HUES48 (cell line): ENCODE data around the gene FOXC2.

ENCODE experiments used
- H3K27ac ChIP-seq: one replicate; pipeline ENCODE4 v1.7.0; 2013; ENCODE audit warnings: low read depth, low read length, inconsistent platforms
- H3K27me3 ChIP-seq: 2 replicates; pipeline ENCODE4 v1.6.1; 2013; ENCODE audit warnings: mild to moderate bottlenecking, low read length; ENCODE audit not compliant: control insufficient read depth, insufficient read depth
- H3K36me3 ChIP-seq: 2 replicates; pipeline ENCODE4 v1.6.1; 2013; ENCODE audit warnings: low read length; ENCODE audit not compliant: control insufficient read depth, insufficient read depth
- H3K4me1 ChIP-seq: 2 replicates; pipeline ENCODE4 v1.6.1; 2013; ENCODE audit warnings: mild to moderate bottlenecking, low read length; ENCODE audit not compliant: control insufficient read depth, insufficient read depth
- H3K4me3 ChIP-seq: 2 replicates; pipeline ENCODE4 v1.5.1; 2013; ENCODE audit warnings: mild to moderate bottlenecking, low read depth, low read length
- H3K9ac ChIP-seq: 2 replicates; pipeline ENCODE4 v1.6.1; 2013; ENCODE audit warnings: mild to moderate bottlenecking, low read depth, low read length, moderate library complexity
- H3K9me3 ChIP-seq: 2 replicates; pipeline ENCODE4 v1.6.1; 2013; ENCODE audit warnings: low read length; ENCODE audit not compliant: control insufficient read depth, insufficient read depth

FOXC2 gene

DNA sequence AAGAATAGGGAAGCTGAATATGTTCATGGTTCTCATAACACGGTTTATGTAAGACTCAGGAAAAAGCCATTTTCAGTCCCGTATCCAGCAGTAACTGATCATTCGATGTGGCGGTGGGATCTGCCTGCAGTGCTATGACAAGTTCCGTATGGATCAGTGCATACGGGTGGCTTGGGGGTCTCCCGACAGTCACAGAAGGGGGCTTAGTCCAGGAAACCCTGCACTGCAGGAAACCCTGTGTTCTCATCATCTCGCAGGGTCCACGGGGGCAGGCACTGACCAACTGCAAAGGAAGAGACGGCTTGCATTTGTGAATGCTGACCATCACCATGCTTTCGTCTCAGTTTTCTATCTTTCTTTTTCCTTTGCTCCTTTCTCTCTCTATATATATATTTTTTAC lies 19.3 kb upstream of the FOXC2 start:
- H3K9me3 ChIP-seq, result no peaks in the 10 kb centered on the region
- H3K4me1 ChIP-seq, result no peaks in the 10 kb centered on the region
- H3K27me3 ChIP-seq, result no peaks in the 10 kb centered on the region
- no peak overlapping the region for H3K27ac ChIP-seq
- no peak overlapping the region for H3K4me3 ChIP-seq
- H3K9ac ChIP-seq, result no peak overlapping the region
- H3K36me3 ChIP-seq, result peaks cover 9% of the 10 kb centered on the region

DNA sequence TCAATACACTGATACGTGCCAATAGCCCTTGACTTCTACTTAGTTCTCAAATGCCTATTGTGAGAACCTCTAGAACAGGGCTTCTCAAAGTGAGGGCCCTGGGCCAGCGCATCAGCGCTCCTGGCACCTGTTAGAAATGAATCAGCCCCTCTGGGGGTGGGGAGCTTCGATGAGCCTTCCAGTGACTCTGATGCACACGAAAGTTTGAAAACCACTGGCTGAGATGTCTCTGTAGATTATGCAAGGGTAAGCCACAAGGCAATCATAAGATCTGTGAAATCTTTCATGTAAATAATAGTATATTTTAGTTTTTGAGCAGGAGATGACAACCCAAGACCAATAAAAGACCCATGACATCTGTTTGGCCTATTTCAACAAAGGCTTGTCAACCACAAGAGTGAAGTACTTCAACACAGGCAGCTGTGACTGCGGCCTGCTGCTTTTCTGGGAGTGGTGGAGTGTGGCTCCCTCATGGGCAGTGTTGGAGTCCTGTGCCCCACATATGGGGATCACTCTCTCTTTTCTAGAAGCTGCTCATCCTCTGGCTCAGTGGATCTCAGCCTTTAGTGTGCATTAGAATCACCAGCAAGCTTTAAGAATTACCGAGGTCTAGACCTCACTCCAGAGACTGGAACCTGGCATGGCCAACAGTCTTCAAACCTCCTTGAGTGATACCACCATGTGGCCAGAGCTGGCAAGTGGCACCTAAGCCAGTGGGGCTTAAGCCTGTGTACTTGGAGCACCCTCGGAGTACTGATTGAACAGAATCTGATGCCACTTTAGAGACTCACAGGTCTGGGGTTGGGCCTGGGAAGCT lies 17.3 kb upstream of the FOXC2 start:
- Histone ChIP-seq H3K9ac (no peak overlapping the region), H3K9me3 (no peaks in the 10 kb centered on the region), H3K4me1 (0 out of 2 replicates have a peak, but pooled peaks cover under 1% of the 10 kb centered on the region), H3K36me3 (peaks cover 9% of the 10 kb centered on the region), H3K27ac (no peak overlapping the region), H3K4me3 (no peak overlapping the region), H3K27me3 (no peaks in the 10 kb centered on the region)

DNA sequence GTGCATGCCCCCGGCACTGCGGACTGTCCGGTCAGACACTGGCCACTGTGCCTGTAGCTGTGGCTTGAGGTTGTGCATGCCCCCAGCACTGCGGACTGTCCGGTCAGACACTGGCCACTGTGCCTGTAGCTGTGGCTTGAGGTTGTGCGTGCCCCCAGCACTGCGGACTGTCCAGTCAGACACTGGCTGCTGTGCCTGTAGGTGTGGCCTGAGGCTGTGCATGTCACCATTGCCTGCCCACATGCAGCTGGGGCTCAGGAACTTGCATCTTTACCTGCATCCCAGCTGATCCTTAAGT lies 16.8 kb upstream of the FOXC2 start:
- Histone ChIP-seq H3K9ac (no peak overlapping the region), H3K4me3 (no peak overlapping the region), H3K9me3 (no peaks in the 10 kb centered on the region), H3K27me3 (no peaks in the 10 kb centered on the region), H3K27ac (no peak overlapping the region), H3K4me1 (0 out of 2 replicates have a peak, but pooled peaks cover 3% of the 10 kb centered on the region), H3K36me3 (peaks cover 9% of the 10 kb centered on the region)

DNA sequence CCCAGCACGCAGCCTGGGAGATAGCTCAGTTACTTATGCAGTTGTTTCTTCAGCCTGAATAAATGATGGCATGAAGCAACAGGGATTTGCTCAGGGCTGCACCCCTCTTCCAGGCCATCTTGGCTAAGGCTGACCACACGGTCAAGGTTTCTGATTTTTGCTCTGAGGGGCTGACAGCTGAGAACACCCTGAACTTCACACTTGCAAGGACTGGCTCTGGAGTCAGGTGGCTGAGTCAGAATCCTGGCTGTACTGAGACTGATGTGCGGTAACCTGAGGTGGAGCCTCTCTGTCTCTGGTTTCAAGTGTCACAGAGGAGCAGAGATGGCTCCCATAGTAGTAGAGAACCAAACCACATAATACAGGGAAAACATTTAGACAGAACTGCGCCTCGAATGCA lies 16.3 kb upstream of the FOXC2 start:
- Histone ChIP-seq H3K9me3 (no peaks in the 10 kb centered on the region), H3K27me3 (no peaks in the 10 kb centered on the region), H3K27ac (no peak overlapping the region), H3K4me3 (no peak overlapping the region), H3K4me1 (0 out of 2 replicates have a peak, but pooled peaks cover 3% of the 10 kb centered on the region), H3K9ac (no peak overlapping the region), H3K36me3 (peaks cover 9% of the 10 kb centered on the region)

DNA sequence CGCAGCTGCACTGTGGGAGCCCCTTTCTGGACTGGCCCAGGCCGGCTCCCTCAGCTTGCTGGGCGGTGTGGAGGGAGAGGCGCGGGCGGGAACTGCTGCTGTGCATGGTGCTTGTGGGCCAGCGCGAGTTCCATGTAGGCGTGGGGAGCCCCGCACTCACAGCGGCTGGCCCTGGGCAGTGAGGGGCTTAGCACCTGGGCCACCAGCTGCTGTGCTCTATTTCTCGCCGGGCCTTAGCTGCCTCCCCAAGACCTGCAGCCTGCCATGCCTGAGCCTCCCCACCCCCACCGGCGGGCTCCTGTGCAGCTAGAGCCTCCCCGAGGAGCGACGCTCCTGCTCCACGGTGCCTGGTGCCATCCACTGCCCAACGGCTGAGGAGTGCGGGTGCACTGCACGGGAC lies 13.3 kb upstream of the FOXC2 start:
- no peak overlapping the region for H3K27ac ChIP-seq
- 0 out of 2 replicates have a peak, but pooled peaks cover 3% of the 10 kb centered on the region for H3K4me1 ChIP-seq
- no peaks in the 10 kb centered on the region for H3K9me3 ChIP-seq
- no peaks in the 10 kb centered on the region for H3K27me3 ChIP-seq
- no peak overlapping the region for H3K4me3 ChIP-seq
- no peak overlapping the region for H3K9ac ChIP-seq
- H3K36me3 ChIP-seq, result 0 out of 2 replicates have a peak, but pooled peaks cover 3% of the 10 kb centered on the region

DNA sequence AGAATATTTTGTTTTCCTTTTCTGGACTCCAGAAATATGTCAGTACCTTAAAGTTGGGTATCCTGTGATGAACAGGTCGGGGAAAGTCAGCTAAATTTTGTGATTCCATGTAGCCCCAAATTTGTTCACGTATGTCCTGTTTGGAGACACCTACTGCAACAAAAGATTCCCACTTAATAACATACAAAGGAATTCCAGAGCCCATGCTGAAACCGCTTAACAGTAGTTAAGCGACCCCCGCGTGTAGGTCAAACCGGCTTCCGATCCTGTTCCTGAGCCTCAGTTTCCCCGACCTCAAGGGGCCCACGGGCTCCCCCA lies 12.1 kb upstream of the FOXC2 start:
- Histone ChIP-seq H3K27ac (peak overlapping the region; percentile 65), H3K9me3 (no peaks in the 10 kb centered on the region), H3K36me3 (0 out of 2 replicates have a peak, but pooled peaks cover 3% of the 10 kb centered on the region), H3K4me1 (0 out of 2 replicates have a peak, but pooled peaks cover 3% of the 10 kb centered on the region), H3K27me3 (no peaks in the 10 kb centered on the region), H3K9ac (peak overlapping the region; percentile 82), H3K4me3 (peak overlapping the region; percentile 82)

DNA sequence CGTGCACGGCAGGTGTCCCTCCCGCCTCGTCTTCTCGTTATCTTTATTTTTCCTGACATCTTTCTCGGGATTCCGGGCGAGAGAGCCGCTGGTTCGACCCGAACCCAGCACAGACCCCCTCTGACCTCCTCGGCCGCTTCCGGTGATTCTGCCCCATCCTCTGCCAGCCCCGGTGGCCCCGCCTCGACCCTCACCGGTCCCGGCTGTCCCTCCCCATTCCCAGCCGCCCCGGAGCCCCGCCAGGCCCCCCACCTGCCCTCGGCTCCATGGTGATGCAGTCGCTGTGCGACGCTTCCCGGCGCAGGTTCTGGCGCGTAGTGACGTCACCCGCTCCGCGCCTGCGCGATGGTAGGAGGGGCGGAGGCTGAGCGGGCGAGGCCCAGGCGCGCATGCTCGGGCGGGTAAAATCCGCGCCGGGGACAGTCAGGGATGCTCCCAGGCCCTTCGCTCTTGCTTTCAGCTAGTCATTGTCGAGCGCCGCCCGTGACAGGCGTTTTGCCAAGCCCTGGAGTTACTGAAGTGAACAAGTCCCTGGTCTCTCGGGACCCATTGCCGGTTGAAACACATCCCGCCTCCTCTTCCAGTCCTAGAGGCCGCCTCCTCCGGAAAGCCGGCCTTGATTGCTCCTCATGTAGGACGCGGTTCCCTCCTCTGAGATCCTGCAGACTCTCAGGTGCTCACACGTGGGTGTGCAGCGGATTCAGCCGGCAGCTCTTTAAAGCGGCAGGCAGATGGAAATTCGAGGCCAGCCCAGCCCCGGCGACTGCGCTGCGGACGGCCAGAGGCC lies 11.5 kb upstream of the FOXC2 start, which contains the start of gene MTHFSD:
TSS of gene MTHFSD (minus strand) at position 319 of the 787 bp plus-strand sequence. CDS start at position 268, 51 bp downstream.
- peak within 1 kb of the TSS; percentile 82 for H3K4me3 ChIP-seq
- peak within 1 kb of the TSS; percentile 74 for H3K27ac ChIP-seq
- 0 out of 2 replicates have a peak, but pooled peaks cover 3% of the 10 kb centered on the region for H3K4me1 ChIP-seq
- no peaks in the 10 kb centered on the region for H3K9me3 ChIP-seq
- H3K36me3 ChIP-seq, result 0 out of 2 replicates have a peak, but pooled peaks cover 3% of the 10 kb centered on the region
- H3K27me3 ChIP-seq, result no peaks in the 10 kb centered on the region
- H3K9ac ChIP-seq, result peak within 1 kb of the TSS; percentile 82

DNA sequence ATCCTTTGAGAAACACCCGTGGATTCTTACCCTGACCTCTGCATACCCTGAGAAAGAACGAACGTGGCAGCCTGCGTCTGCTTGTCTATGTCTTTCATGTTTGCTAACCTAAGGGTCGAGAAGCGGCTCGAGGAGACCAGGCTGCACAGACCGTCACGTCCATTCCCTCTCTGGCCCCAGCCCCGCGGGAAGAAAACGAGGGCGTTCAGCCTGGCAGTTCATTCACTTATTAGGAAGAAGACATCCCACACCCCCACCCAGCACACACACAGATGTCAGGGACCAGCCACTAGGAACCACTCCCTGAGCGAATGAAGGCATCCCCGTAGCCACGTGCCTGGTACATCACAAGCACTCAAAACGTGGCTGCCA lies 10.9 kb upstream of the FOXC2 start:
- H3K36me3 ChIP-seq, result 0 out of 2 replicates have a peak, but pooled peaks cover 3% of the 10 kb centered on the region
- no peaks in the 10 kb centered on the region for H3K9me3 ChIP-seq
- peak overlapping the region; percentile 72 for H3K9ac ChIP-seq
- H3K27ac ChIP-seq, result peak overlapping the region; percentile 74
- H3K27me3 ChIP-seq, result no peaks in the 10 kb centered on the region
- H3K4me1 ChIP-seq, result 0 out of 2 replicates have a peak, but pooled peaks cover 3% of the 10 kb centered on the region
- peak overlapping the region; percentile 82 for H3K4me3 ChIP-seq

DNA sequence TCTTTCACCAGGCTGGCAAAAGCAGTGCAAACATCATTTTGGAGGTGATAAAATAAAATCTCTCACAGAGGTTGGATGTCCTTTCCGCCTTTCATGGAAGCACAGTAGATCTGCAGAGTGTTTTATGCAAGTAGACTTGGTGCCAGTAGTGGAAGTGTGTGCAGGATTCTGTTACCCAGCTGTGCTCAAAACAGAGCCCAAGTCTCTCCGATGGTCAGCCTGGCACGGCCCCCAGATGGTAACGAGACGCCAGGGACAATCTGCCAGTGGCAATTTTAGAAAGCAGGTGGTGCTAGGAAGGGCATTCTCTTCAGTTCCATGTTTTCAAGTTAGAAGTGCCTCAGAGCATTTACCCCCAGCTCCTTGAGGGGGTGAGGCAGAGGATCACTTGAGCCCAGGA lies 10.1 kb upstream of the FOXC2 start:
- no peaks in the 10 kb centered on the region for H3K9me3 ChIP-seq
- H3K27ac ChIP-seq, result no peak overlapping the region
- H3K27me3 ChIP-seq, result no peaks in the 10 kb centered on the region
- no peak overlapping the region for H3K4me3 ChIP-seq
- H3K4me1 ChIP-seq, result 0 out of 2 replicates have a peak, but pooled peaks cover 3% of the 10 kb centered on the region
- H3K36me3 ChIP-seq, result no peaks in the 10 kb centered on the region
- no peak overlapping the region for H3K9ac ChIP-seq

DNA sequence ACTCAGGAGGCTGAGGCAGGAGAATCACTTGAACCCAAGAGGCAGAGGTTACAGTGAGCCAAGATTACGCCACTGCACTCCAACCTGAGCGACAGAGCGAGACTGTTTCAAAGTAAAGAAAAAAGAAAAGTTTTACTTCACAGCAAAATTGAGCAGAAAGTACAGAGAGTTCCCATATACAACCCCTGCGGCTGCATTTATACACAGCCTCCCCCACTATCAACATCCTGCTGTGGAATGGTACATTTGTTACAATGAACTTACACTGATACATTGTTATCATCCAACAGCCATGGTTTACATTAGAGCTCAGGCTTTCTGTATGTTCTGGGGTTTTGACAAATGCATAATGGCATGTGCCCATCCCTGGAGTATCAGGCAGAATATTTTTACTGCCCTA lies 9.0 kb upstream of the FOXC2 start:
- Histone ChIP-seq H3K4me3 (no peak overlapping the region), H3K9ac (no peak overlapping the region), H3K27me3 (no peaks in the 10 kb centered on the region), H3K27ac (no peak overlapping the region), H3K36me3 (no peaks in the 10 kb centered on the region), H3K4me1 (0 out of 2 replicates have a peak, but pooled peaks cover 3% of the 10 kb centered on the region), H3K9me3 (no peaks in the 10 kb centered on the region)
